ENCODE measurements around the gene RFX6. TPM values are rescaled to one million over a fixed set of nuclear protein-coding genes. Genes with fewer than 3 reads are reported as not detected.

Gene RFX6
- total and polyA plus RNA-seq, 2 donors from 2014 or later: not detected

DNA sequence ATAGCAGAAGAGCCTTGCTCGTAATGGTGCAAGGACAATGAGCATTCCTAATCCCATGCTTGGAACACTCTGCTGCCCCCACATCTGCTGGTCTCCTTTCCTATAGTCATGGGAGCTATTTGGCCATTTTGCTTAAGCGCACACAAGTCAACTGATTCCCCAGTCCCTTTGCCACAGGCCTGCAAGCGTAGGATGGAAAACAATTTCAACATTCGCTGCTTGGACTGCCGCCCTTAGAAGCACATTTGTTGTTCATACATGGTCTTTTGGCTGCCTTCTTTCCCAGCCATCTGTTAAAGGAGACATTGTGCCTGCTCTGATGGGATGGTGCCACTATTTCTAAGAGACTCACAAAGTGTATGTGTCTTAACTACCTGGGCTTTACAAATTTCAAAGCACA, 96.9 kb downstream of the RFX6 start:
- Histone ChIP-seq H3K9ac (ENCODE audit: low read length in 3 of 3) (no peak overlapping the region), H3K36me3 (ENCODE audit: control insufficient read depth in 2 of 3, insufficient read depth in 3 of 3, low read length in 3 of 3) (no peaks in the 10 kb centered on the region), H3K4me3 (ENCODE audit: low read length in 3 of 3) (no peak overlapping the region), H3K4me1 (ENCODE audit: control insufficient read depth in 2 of 3, insufficient read depth in 2 of 3, low read depth in 1 of 3, low read length in 3 of 3) (no peaks in the 10 kb centered on the region), H3K27ac (ENCODE audit: low read depth in 2 of 2, low read length in 2 of 2) (no peak overlapping the region), H3K27me3 (ENCODE audit: control insufficient read depth, insufficient read depth, low read length) (no peaks in the 10 kb centered on the region), H3K9me3 (ENCODE audit: control insufficient read depth in 2 of 3, insufficient read depth in 1 of 3, low read length in 3 of 3) (no peaks in the 10 kb centered on the region)
- TF ChIP-seq, protein P1, sequence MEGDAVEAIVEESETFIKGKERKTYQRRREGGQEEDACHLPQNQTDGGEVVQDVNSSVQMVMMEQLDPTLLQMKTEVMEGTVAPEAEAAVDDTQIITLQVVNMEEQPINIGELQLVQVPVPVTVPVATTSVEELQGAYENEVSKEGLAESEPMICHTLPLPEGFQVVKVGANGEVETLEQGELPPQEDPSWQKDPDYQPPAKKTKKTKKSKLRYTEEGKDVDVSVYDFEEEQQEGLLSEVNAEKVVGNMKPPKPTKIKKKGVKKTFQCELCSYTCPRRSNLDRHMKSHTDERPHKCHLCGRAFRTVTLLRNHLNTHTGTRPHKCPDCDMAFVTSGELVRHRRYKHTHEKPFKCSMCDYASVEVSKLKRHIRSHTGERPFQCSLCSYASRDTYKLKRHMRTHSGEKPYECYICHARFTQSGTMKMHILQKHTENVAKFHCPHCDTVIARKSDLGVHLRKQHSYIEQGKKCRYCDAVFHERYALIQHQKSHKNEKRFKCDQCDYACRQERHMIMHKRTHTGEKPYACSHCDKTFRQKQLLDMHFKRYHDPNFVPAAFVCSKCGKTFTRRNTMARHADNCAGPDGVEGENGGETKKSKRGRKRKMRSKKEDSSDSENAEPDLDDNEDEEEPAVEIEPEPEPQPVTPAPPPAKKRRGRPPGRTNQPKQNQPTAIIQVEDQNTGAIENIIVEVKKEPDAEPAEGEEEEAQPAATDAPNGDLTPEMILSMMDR (IDR thresholded peaks at IDR 0.05; ENCODE audit: borderline replicate concordance, extremely low read depth, insufficient read depth): no peak
- DNase-seq: no peak
- intact Hi-C loops (cut with DNase I): no loop called here
- no peak for FAIRE-seq

DNA sequence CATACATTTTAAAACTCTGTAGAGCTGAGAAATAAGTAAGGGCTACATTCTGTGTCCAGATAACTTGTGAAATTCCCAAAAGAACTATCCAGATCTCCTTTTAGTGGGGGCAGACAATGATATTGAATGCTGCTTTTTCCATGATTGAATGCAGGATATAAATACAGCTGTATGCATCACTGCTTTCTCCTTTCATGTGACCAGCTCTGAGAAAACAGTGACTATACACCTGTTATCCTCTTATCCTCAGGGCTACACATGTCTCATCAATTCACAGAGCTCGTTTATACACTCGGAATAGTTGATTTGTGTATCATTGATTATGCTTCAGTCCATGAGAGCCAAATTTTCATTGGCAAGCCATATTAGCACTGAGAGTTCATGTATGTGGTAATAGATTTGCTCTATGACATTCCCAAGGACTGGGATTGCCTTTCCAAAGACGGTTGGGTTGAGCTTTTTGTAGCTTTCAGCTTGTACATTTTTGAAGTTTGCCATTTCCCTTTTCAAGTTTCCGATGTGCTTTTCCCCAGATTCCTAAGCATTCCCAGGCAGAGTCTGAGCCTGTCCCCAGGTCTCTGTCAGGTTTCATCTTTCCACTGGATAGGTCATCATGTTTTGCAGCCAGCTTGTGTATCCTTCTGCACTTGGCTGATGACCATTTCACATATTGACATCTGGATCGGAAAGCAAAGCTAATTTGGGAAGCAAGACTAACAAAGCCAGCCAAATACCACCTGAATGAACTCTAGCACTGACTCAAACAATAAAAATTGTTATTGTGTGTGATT, 97.7 kb downstream of the RFX6 start:
- H3K27ac ChIP-seq (ENCODE audit: low read depth in 2 of 2, low read length in 2 of 2): no peak overlapping the region
- H3K27me3 ChIP-seq (ENCODE audit: control insufficient read depth, insufficient read depth, low read length): no peaks in the 10 kb centered on the region
- FAIRE-seq: no peak
- intact Hi-C loops (cut with DNase I): no loop called here
- no peaks in the 10 kb centered on the region for H3K9me3 ChIP-seq (ENCODE audit: control insufficient read depth in 2 of 3, insufficient read depth in 1 of 3, low read length in 3 of 3)
- TF ChIP-seq, protein P1 (IDR thresholded peaks at IDR 0.05; ENCODE audit: borderline replicate concordance, extremely low read depth, insufficient read depth): no peak
- H3K9ac ChIP-seq (ENCODE audit: low read length in 3 of 3): no peak overlapping the region
- H3K4me1 ChIP-seq (ENCODE audit: control insufficient read depth in 2 of 3, insufficient read depth in 2 of 3, low read depth in 1 of 3, low read length in 3 of 3): no peaks in the 10 kb centered on the region
- no peak overlapping the region for H3K4me3 ChIP-seq (ENCODE audit: low read length in 3 of 3)
- no peaks in the 10 kb centered on the region for H3K36me3 ChIP-seq (ENCODE audit: control insufficient read depth in 2 of 3, insufficient read depth in 3 of 3, low read length in 3 of 3)
- DNase-seq: no peak

DNA sequence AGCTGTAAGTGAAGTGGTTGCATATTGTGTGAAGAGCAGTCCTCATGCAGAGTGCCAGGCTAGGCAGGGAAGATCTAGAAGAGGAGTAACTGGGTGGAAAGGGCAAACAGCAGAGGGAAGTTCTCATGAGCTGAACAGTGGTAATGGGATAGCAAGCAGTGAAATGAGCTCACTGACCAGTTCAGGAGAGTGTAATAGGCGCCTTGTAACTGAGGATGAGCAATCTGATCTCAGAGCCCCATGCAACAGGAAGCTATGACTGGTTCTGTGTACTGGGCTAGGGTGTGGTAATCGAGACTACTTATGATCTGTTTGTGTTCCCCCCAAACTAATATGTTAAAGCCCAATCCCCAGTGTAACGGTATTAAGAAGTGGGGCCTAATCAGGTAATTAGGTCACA, 98.6 kb downstream of the RFX6 start:
- Histone ChIP-seq H3K27me3 (ENCODE audit: control insufficient read depth, insufficient read depth, low read length) (no peaks in the 10 kb centered on the region), H3K27ac (ENCODE audit: low read depth in 2 of 2, low read length in 2 of 2) (no peak overlapping the region), H3K4me1 (ENCODE audit: control insufficient read depth in 2 of 3, insufficient read depth in 2 of 3, low read depth in 1 of 3, low read length in 3 of 3) (no peaks in the 10 kb centered on the region), H3K36me3 (ENCODE audit: control insufficient read depth in 2 of 3, insufficient read depth in 3 of 3, low read length in 3 of 3) (no peaks in the 10 kb centered on the region), H3K9ac (ENCODE audit: low read length in 3 of 3) (no peak overlapping the region), H3K4me3 (ENCODE audit: low read length in 3 of 3) (no peak overlapping the region), H3K9me3 (ENCODE audit: control insufficient read depth in 2 of 3, insufficient read depth in 1 of 3, low read length in 3 of 3) (no peaks in the 10 kb centered on the region)
- DNase-seq (no peak), FAIRE-seq (no peak)
- intact Hi-C loops (cut with DNase I): no loop called here
- TF ChIP-seq, protein P1 (IDR thresholded peaks at IDR 0.05; ENCODE audit: borderline replicate concordance, extremely low read depth, insufficient read depth): no peak

Measured in kidney (tissue), 14 donors.